Muscle of arm (tissue), 14 donors: ENCODE results near the gene OR4A5. TPM values are rescaled to one million over a fixed set of nuclear protein-coding genes. Genes with fewer than 3 reads are reported as not detected.
"Not testable (repeated sequence)": the region's sequence is repeated elsewhere in the genome, so short reads cannot be mapped to it uniquely, and the experiment has no call there.

Experiments
- DNase-seq: peaks from one replicate; pipeline ENCODE4 v3.0.0-alpha.2; 2013
- long read RNA-seq, 11 donors: transcript quantifications; one replicate each; lab custom pipeline, GENCODE V29; 2026
- polyA plus RNA-seq, 12 donors: library from polyadenylated mRNA; unstranded; fragments of 120-200 nt; gene quantifications; one replicate each; pipeline ENCODE4 v1.2.1, GENCODE V29; 2013; ENCODE audit not compliant: insufficient read length in 12 of 12

The OR4A5 gene, protein sequence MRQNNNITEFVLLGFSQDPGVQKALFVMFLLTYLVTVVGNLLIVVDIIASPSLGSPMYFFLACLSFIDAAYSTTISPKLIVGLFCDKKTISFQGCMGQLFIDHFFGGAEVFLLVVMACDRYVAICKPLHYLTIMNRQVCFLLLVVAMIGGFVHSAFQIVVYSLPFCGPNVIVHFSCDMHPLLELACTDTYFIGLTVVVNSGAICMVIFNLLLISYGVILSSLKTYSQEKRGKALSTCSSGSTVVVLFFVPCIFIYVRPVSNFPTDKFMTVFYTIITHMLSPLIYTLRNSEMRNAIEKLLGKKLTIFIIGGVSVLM
- not detected for polyA plus RNA-seq
- long read RNA-seq, donor 1, result 0 reads
- long read RNA-seq, donor 2, result 0 reads
- long read RNA-seq, donor 3, result 0 reads
- long read RNA-seq, donor 4, result 0 reads
- long read RNA-seq, donor 5, result 0 reads
- long read RNA-seq, donor 6, result 0 reads
- long read RNA-seq, donor 7, result 0 reads
- long read RNA-seq, donor 8, result 0 reads
- long read RNA-seq, donor 9, result 0 reads
- long read RNA-seq, donor 10, result 0 reads
- long read RNA-seq, donor 11, result 0 reads

DNA sequence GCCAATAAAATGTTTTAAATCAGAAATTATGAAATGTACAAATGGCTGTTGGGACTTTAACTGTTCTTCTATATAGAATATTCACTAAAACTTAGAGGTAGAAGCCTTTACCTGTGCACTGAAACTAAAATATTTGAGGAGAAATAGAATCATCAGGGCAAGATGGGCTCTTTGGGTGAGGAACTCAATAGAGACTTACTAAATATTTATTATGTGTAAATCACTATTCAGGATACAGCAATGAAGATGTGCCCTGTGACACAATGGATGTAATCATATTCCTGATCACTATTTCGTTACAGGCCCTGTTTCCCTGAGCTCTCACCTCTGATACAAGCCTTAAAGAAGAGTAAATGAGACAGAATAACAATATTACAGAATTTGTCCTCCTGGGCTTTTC is at the start of gene OR4A5:
Gene OR4A5 (plus strand): TSS at position 301 of the 400 bp plus-strand sequence. CDS start 53 bp downstream, at position 354.
- DNase-seq, result not testable (repeated sequence)

DNA sequence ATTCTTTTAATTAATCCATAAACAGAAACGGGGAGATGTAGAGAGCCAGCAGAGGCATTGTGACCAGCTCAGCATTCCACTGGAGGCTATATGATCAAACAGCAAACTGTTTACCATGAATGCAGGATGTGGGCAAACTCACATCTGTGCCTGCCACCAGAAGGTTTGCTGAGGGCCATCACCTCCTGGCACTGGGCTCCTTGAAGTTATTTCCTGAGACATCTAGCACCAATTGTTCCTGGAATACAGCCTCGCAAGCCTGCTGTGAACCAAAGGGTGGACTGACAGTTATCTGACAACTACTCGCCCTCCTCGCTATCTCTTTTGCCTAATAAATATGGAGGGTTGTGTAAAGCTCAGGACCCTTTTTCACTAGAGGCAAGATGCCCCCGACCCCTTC is 13.5 kb downstream of the OR4A5 start:
- DNase-seq, result not testable (repeated sequence)

Other genes starting within 250 kb of the OR4A5 start
- gene OR4C46, start 102.8 kb upstream of the OR4A5 start, polyA plus RNA-seq, result not detected